Adrenal gland (tissue), 12 donors: ENCODE data around the gene CWC22. TPM values are rescaled to one million over a fixed set of nuclear protein-coding genes. Genes with fewer than 3 reads are reported as not detected.

Experiments used
- DNase-seq, 7 donors: peaks; one replicate each; pipeline ENCODE4 v3.0.0-alpha.2; 2019 to 2020
- H3K27ac ChIP-seq, 5 donors: fragments of 200-600 bp; sonication (generic) in 4 of 5; 1 replicate in 3 of 5; 2 replicates in 2 of 5; pipeline versions ENCODE4 v1.5.1 to v1.8.0; 2016 to 2020; ENCODE audit warnings: mild to moderate bottlenecking in 1 of 5
- H3K27me3 ChIP-seq: fragments of 200-600 bp; 2 replicates; pipeline ENCODE4 v1.8.0; 2021
- H3K36me3 ChIP-seq, 2 donors: fragments of 200-600 bp; replicated peaks in 1 of 2; 1 replicate in 1 of 2; 2 replicates in 1 of 2; pipeline versions ENCODE4 v1.5.1 to v1.8.0; 2018 to 2022
- H3K4me1 ChIP-seq, 2 donors: fragments of 200-600 bp; replicated peaks in 1 of 2; 1 replicate in 1 of 2; 2 replicates in 1 of 2; pipeline versions ENCODE4 v1.5.1 to v1.8.0; 2018 to 2021
- H3K4me3 ChIP-seq, 4 donors: fragments of 200-600 bp; sonication (generic) in 3 of 4; one replicate each; pipeline ENCODE4 v1.5.1; 2016 to 2018
- H3K9me3 ChIP-seq, 3 donors: fragments of 200-600 bp; sonication (generic) in 1 of 3; replicated peaks in 1 of 3; 1 replicate in 2 of 3; 2 replicates in 1 of 3; pipeline versions ENCODE4 v1.5.1 to v1.8.0; 2016 to 2021
- CTCF ChIP-seq, 6 experiments: fragments of 450-650 bp in 4 of 6; fragments of 200-600 bp in 2 of 6; sonication (generic) in 1 of 6; IDR thresholded peaks; 1 replicate in 5 of 6; 2 replicates in 1 of 6; pipeline versions ENCODE4 v1.5.1 to v1.8.0; 2016 to 2021; ENCODE audit warnings: antibody characterized with exemption in 6 of 6, mild to moderate bottlenecking in 2 of 6, moderate library complexity in 1 of 6
- POLR2A ChIP-seq, 2 donors: fragments of 450-650 bp; IDR thresholded peaks; one replicate each; pipeline ENCODE4 v1.6.1; 2017; ENCODE audit warnings: antibody characterized with exemption in 2 of 2, mild to moderate bottlenecking in 2 of 2, moderate library complexity in 1 of 2
- WGBS, 4 donors: extraction: QIAGEN DNeasy Blood & Tissue Kit in 2 of 4; methylation state at CpG; one replicate each; pipeline versions ENCODE4 v1.1.5 to v1.1.7; 2013 to 2017; 5-methylcytosine and 5-hydroxymethylcytosine counted together
- intact Hi-C, 2 donors: fragments of 100-400 bp; cut with DNase I; formaldehyde crosslinking; loops; one replicate each; pipeline versions ENCODE4 v1.14.1 to v1.15.0; 2022 to 2023
- polyA plus RNA-seq, 3 donors: library from polyadenylated mRNA; stranded (reverse); fragments of 200-250 nt in 2 of 3; fragments of 350-450 nt in 1 of 3; fragmentation: Illumina TruSeq in 1 of 3; extraction: RNeasy Lipid Tissue Mini Kit (QIAGEN cat#74804) in 1 of 3; gene quantifications; one replicate each; pipeline ENCODE4 v1.2.3, GENCODE V29; 2013 to 2014
- total RNA-seq, 9 donors: library from RNA; depleted of rRNA in 4 of 9; stranded (reverse); fragments of >200 nt in 4 of 9; fragments of 120-200 nt in 1 of 9; fragmentation: NEBNext Ultra II Directional in 1 of 9; extraction: Animal tissue kit (Norgen Biotek cat#: 25700) in 1 of 9; gene quantifications; one replicate each; pipeline versions ENCODE4 v1.1.0 to v1.2.4, GENCODE V29; 2013 to 2023
- donor health status: healthy with polysubstance abuse.
- donor health status: Bipolar disorder and iron deficiency.
- donor health status: DM: yes; HTN: yes; CAD: no.
- donor health status: DM: no; HTN: no; CAD: no.
- donor health status: DM: no; HTN: no; CAD: no.
- donor health status: DM: yes; HTN: yes; CAD: no.

Gene CWC22
- total and polyA plus RNA-seq, 12 donors: 9.2 to 22.0 (median 14.9) TPM

DNA sequence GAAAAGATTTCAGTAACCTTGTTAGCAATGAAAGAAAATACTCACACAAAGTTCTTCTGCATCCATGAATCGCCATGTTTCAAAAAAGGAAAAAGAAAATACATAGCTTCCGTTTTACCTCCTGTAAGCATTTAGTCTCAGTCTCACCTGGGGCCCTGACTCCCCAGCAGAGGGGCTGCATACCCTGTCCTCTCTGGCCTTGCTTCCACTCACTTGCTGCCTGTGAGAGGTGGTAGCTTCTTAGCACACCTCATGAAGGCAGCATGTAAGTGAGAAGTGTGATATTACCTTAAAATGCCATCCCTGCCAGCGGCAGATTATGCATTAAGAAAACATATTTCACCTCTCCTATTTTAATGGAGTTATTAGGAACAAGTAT, 96.4 kb downstream of the CWC22 start:
- H3K4me3 ChIP-seq: no peak overlapping the region
- DNase-seq: no peak
- H3K4me1 ChIP-seq: no peaks in the 10 kb centered on the region
- no peaks in the 10 kb centered on the region for H3K36me3 ChIP-seq
- intact Hi-C loops: no loop called here
- TF ChIP-seq POLR2A (IDR thresholded peaks at IDR 0.05) (no peak), CTCF (IDR thresholded peaks at IDR 0.05) (no peak)
- no peaks in the 10 kb centered on the region for H3K9me3 ChIP-seq
- H3K27me3 ChIP-seq: no peaks in the 10 kb centered on the region
- H3K27ac ChIP-seq: no peak overlapping the region
- WGBS, 4 donors: 75 to 81% (median 80%) methylated on average over 3 of the region's 3 CpGs

GRCh38 chr2:179909845-179910734, 97.0 kb downstream of the CWC22 start:
- DNase-seq: no peak
- Histone ChIP-seq H3K27ac (no peak overlapping the region), H3K36me3 (no peaks in the 10 kb centered on the region), H3K9me3 (no peaks in the 10 kb centered on the region), H3K27me3 (no peaks in the 10 kb centered on the region), H3K4me1 (no peaks in the 10 kb centered on the region), H3K4me3 (no peak overlapping the region)
- no peak for TF ChIP-seq POLR2A (IDR thresholded peaks at IDR 0.05)
- no peak for TF ChIP-seq CTCF (IDR thresholded peaks at IDR 0.05)
- WGBS, 4 donors: 79 to 83% (median 81%) methylated on average over 6 of the region's 6 CpGs
- intact Hi-C loops: no loop called here

- 77 to 93% (median 90%) methylated on average over 5 of the region's 5 CpGs for WGBS, 4 donors
- no peak for DNase-seq
- no peaks in the 10 kb centered on the region for H3K4me1 ChIP-seq
- intact Hi-C loops: no loop called here
- TF ChIP-seq POLR2A (IDR thresholded peaks at IDR 0.05): no peak
- TF ChIP-seq CTCF (IDR thresholded peaks at IDR 0.05): no peak
- H3K36me3 ChIP-seq: no peaks in the 10 kb centered on the region
- no peak overlapping the region for H3K4me3 ChIP-seq
- H3K27me3 ChIP-seq: no peaks in the 10 kb centered on the region
- H3K27ac ChIP-seq: no peak overlapping the region
- H3K9me3 ChIP-seq: no peaks in the 10 kb centered on the region
These were observed 106.4 kb downstream of the CWC22 start for GRCh38 chr2:179900655-179901054.

DNA sequence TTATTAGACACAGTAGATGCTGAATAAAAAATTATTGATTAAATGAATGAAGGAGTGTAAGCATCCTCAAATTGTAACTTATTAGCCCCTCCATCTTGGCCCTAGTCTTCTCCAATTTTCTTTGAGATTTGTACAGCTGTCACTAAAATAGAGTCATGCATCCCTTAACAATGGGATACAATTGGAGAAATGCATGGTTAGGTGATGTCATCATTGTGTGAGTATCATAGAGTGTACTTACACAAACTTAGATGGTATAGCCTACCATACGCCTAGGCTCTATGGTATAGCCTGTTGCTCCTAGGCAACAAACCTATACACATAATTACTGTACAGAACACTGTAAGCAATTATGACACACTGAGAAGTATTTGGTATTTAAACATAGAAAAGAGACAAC, 107.4 kb downstream of the CWC22 start:
- H3K4me1 ChIP-seq: no peaks in the 10 kb centered on the region
- no peak overlapping the region for H3K4me3 ChIP-seq
- 81 to 96% (median 89%) methylated on average over 1 of the region's 1 CpG for WGBS, 4 donors
- H3K9me3 ChIP-seq: no peaks in the 10 kb centered on the region
- TF ChIP-seq POLR2A (IDR thresholded peaks at IDR 0.05) (no peak), CTCF (IDR thresholded peaks at IDR 0.05) (no peak)
- H3K27ac ChIP-seq: no peak overlapping the region
- intact Hi-C loops: no loop called here
- H3K27me3 ChIP-seq: no peaks in the 10 kb centered on the region
- no peaks in the 10 kb centered on the region for H3K36me3 ChIP-seq
- DNase-seq: no peak
